ENCODE results near the gene ADK.

The ADK gene

DNA sequence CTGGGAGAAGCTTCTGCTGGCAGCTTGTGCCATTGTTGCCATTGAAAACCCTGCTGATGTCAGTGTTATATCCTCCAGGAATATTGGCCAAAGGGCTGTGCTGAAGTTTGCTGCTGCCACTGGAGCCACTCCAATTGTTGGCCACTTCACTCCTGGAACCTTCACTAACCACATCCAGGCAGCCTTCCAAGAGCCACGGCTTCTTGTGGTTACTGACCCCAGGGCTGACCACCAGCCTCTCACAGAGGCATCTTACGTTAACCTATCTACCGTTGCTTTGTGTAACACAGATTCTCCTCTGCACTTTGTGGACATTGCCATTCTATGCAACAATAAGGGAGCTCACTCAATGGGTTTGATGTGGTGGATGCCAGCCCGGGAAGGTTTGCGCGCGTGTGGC, 220.7 kb downstream of the ADK start:
- DNase-seq, result no peak

DNA sequence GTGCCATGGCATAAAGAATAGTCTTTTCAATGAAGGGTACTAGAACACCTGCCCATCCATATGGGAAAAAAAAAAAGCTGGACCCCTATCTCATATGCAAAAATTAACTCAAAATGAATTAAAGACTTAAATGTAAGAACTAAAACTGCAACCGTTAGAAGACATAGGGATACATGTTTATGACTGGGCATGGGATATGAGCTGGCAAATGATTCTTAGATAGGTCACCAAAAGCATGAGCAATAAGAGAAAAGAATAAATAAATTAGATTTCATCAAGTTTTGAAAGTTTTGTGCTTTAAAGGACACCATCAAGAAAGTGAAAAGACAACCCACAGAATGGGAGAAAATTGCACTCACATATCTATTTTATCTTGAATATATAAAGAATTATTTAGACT, 222.0 kb downstream of the ADK start:
- no peak for DNase-seq

DNA sequence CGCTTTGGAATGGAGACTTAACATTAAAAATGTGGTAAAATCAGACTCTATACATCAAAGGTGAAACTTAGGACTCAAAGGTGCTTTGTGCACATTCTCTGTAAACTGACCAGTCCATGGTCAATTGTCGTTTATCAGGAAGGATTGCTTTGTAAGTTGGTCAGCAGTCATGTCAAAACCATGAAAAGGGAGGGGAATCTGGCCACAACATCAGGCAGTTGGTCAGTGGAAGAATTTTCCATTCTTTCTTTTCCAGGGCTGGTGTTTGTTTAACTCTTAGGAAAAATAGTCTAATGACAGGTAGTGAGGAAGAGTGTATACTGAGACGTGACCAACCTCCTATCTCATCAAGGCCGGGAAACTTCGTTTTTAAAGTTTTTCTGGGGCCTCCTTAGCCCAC, 226.5 kb downstream of the ADK start:
- DNase-seq, result no peak

DNA sequence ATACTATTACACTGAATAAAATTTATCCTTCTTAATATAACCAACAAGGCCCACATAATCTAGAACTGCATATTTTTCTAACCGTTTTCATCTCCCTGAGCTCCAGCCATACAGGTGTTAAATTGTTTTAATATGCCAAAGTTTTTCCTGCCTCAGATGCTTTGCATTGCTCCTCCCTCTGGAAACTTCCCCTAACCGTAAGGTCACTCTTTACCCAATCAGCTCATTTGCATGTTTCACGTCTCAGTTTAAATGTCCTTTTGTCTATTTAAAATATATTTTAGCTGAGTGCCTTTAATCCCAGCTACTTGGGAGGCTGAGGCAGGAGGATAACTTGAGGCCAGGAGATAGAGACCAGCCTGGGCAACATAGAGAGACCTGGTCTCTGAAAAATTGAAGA, 228.5 kb downstream of the ADK start:
- no peak for DNase-seq

DNA sequence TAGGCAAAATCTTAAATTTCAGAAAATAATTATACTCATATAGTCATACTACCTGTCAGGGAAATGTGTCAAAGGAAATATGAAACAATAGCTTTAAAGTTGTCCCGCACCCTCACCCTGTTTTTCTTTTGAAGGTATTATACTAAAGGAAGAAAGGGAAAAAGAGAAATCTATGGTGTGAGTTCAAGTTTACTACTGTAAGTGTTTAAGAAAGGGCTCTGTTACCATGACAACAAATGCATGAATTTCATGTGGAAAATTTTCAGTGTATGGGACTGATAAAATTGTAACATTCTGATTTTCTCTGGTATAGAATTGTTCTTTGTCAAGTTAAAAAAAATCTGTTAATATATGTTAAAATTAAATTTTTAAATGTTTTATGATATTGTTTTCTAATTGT, 229.8 kb downstream of the ADK start:
- no peak for DNase-seq

DNA sequence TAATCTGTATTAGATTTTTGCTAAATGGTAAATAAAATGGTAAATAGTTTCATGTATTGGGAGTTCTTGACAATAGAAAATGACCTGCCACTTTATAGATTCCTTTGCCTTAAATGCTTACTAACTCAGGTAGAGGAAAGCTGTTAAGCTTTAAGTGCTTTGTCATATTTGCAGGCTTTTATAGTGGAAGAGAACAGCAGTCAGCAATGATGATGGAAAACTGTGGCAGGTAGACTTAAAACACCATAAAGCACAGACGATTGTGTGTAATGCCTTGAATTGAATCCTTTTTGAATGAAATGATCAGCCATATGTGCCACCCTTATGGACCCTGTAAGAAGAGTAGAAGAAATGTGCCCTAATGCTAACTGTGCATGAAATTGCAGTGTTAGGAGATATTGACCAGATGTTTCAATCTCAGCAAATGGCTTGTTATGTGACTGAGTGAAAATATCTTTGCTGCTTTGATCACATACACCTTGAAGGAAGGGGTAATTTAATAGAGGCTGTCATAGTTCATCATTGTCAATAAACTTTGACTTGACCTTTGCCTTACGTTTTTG, 230.4 kb downstream of the ADK start:
- no peak for DNase-seq

DNA sequence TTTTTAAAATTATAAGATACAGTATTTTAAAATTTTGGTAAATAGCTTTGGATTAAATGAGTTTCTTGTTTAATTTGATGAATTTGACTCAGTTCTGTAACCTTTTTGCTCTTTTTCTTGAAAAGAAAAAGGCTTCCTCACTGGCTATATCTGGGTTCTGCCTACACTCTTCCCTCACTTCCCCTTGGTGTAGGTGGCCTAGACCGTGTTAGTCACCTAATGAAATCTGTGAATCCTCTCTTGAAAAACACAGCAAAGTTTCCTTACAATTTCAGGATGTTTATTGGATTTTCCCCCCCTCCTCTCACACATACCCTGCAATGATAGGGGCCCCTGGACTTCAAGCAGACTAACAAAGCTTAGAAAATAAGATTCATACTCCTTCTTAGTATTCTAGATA, 231.6 kb downstream of the ADK start:
- no peak for DNase-seq

DNA sequence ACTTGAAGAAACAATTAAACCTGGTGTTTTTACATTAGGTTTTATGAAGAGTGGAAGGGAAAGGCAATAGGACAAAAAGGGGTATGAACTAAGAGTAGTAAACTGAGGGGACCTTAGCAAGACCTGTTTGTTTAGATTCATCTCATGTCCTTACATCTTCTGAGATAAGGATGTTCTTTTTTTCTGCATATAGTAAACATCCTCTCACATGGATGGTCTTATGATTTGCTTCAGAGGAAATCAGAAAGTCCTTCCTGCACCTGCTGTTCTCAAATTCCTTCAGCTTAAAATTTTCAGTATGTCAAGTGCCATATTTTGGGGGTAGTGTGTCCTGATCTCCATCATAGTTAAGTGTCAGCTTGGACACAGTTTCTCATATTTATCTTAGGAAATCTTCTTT, 232.6 kb downstream of the ADK start:
- no peak for DNase-seq

DNA sequence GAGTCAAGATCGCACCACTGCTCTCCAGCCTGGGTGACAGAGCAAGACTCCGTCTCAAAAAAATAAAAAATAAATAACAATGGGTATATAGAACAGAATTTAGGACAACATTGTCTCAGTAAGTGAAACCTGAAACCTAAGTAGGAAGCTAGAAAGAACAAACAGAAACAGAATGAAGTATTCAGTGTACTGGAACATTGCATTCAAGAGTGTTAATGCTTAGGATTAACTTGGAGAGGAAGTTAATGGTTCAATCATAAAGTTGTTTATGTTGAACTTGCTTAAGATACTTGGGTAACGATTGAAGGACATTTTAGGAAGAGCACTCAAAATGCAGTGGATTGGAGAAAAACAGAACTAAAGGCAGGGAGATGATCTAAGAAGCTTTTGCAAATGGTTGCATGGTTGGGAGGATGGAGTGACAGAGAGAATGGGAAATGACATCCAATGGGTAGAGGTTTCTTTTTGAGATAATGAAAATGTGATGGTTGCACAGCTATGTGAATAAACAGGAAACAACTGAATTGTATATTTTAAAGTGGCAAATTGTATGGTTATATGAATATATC, 233.7 kb downstream of the ADK start:
- DNase-seq, result no peak

DNA sequence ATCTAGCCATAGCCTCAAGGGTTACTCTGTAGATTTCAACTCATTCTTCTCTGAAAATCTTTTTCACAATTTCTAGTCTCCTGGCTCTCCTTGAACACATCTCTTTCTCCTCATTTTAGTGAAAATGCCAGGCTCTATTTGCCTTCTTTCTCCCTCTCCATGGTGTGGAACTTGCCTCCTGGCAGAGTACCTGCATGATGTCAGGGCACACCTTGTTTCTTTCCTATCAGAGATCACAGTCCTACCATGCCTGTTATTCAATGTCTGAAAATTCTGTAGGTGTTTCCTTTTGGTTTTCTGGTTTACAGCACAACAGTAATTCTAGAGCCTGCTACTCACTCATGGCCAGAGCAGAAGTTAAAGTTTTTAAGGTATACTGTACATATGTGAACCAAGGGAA, 237.8 kb downstream of the ADK start:
- DNase-seq, result no peak

DNA sequence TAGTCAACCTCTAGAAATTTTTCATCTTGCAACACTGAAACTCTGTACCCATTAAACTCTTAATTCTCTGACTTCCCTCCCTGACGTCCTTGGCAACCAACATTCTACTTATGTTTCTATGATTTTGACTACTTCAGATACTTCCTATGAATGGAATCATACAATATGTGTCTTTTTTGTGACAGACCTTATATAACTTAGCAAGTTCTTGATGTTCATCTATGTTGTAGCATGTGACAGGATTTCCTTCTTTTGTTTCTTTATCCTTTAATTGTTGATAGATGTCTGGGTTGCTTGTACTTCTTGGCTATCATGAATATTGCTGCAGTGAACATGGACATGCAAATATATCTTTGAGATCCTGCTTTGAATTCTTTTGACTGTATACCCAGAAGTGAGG, 240.8 kb downstream of the ADK start:
- no peak for DNase-seq

DNA sequence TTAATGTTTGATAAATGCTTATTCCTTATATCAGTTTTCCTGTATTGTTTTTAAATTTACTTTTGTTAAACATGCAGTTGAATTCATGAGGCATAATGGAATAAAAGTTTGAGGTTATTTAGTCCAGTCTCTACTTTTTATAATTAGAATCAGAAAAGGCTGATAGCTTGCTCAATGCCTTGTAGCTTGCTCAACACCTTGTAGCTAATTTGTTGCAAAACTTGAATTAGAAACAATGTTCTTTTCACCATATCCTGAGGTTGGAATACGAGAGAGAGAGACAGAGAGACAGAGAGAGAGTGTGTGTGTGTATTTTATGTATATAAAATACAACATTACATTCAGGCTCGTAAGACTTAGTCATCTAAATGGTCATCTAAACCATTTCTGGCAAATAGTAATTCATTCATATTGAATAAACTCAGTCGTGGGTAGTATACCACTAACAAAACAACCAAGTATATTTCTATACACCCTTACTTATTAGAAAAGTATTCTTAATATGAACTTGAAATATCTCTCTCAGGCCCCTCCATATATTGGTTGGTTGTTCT, 243.5 kb downstream of the ADK start:
- no peak for DNase-seq

DNA sequence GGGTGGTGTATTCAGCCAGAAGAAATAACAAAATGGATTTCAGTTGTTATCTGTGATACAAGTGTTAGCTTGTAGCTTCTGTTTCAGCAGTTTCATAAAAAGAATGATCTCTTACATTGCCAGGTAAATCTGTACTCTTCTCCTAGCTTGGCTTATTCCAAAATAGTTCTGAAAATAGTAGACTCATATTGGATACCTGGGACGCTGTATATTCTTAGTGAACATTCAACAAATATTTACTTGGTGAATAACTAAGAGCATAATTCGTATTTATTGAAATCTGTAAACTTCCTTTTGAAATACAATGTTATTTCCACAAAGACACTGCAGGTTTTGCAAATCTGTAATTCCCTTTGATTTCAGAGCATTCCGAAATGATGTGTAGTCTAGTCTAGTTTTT, 249.2 kb downstream of the ADK start:
- no peak for DNase-seq

DNA sequence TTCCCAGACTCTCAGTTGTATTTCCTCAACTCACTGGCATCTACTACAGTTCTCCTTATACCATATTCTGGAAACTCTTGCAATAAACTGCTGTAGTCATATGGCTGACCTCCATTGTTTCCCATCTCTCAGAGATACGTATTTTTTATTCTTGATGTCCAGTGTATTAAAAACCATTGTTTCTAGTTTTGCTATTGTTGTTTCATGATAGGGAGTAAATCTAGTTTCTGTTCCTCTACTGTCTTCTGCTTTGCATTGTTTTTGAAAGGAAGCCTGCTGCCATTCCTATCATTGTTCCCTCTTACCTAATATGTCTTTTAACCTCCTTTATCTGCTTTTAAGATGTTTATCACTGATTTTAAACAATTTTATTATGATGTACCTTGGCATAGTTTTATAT, 255.0 kb downstream of the ADK start:
- no peak for DNase-seq

DNA sequence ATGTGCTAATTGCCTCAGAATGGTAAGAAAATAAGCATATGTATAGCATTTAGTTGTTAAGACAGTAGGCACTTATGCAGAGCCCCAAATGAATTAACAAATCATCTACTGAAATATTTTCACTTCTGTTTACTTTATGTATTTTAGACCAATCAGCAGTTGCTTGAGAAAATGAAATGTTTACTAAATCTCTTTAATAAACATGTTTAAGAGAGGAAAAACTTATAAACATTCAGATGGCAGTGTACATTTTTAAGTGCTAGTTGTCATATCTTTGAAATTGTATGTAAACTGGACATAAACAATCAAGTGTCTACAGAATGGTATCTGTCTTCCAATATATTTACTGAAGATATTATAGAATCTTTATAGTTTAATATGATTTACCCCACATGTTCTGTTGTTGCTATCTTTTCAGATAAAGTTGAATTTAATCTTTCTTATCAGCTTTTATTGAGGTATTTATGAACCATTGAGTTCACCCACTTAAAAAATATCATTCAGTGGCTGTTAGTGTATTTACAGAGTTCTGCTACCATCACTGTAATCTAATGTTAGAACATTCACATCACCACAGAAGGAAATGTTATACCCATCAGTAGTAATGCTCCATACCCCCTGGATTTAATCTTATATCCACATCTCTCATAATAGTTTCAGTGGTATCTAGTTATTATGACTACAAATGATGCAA, 264.3 kb downstream of the ADK start:
- DNase-seq, result no peak

DNA sequence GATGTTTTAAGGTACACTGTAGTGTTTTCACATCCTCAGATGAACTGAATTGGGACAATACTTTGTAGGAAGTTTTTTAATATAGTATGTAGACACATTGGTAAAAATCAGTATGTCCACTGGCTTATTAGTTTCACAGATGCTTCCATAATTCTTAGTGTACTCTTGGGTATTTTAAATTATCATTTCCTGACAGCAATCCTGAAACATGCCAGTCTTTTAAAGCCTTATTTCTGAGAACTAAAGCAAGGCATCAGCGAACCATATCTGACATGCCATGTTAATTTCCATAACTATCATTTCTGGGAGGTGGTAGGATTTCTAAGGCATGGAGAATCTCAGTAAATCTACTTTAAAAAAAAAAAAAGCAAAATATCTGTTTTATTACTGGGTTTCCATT, 266.4 kb downstream of the ADK start:
- DNase-seq, result no peak

DNA sequence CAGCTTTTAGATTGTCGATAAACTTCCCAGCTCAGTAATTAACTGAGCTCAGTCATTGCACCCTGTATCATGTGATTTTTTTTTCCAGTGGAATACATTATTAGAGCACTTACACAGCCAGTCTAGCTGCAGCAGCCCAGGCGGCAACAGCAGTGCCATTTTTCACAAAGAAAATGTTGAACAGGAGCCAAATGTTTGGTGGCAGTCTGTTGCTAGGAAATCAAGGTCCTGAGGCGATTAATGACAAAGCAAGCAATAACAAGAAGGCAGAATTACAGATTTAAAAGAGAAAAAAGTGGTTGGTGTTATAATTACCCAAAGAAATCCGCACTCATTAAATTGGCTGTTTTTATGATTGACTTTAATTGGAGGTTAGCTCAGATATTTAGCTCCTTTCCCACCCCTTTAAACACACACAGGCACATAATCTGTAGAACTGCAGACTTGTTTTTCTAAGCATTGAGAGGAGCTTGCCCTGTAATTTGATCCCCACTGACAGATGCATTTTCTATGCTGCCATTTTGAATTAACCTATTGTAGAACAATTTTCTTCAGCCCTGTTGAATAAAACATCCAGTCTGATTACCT, 267.4 kb downstream of the ADK start:
- DNase-seq, result no peak

DNA sequence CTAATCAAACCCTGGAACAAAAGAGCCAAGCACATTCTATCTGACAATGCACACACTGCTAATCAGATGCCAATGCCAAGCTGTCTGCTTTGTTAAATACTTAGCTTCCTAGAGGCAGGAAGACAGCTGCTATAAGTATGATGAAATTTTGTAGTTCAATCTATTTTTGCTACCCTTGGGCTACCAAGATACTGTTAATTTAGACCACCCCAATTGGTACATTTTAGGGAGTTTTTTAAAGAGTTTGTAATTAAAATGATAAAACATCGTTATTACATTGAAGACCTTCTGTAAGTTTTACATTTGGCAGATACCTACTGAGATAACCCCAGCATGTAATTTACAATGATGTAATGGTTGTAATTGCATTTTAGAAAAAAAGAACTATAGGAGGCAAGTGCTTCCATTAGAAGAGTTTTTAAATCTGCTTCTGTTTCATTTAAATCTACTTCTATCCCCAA, 268.5 kb downstream of the ADK start:
- DNase-seq, result no peak

DNA sequence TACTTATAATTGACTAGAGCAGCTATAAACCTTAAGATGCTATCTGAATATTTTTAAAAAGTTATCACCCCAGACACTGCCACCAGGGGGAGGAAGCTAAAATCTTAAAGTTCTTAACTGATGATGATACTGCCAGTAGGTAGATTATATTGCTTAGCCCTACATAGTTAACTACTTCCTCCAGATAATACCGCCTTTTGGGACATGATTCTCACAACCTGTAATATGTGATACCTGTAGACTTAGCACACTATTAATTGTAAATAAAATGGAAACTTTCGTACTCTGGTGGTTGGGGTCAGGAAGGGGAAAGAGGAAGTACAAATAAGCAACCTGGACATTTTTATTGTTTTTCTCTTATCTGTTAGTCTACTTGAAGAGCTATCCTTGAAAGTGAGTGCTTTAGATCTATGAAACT, 268.9 kb downstream of the ADK start:
- peak in 1 of 2 experiments; percentile 29 for DNase-seq

DNA sequence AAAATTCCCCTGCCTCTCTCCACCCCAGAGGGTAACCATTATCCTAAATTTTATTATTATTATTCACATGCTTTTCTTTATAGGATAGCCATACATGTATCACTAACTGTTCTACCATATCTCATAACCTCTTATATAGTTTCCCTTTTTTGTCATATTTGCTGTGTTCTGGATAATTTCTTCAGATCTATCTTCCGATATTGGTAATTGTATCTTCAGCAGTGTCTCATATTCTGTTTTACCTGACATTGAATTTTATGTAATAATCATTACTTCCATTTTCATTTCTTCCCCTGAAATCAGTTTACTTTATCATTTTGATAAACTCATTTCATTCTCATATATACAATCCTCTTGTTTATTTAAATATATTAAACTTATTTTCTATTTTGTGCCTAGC, 273.5 kb downstream of the ADK start:
- no peak for DNase-seq

DNA sequence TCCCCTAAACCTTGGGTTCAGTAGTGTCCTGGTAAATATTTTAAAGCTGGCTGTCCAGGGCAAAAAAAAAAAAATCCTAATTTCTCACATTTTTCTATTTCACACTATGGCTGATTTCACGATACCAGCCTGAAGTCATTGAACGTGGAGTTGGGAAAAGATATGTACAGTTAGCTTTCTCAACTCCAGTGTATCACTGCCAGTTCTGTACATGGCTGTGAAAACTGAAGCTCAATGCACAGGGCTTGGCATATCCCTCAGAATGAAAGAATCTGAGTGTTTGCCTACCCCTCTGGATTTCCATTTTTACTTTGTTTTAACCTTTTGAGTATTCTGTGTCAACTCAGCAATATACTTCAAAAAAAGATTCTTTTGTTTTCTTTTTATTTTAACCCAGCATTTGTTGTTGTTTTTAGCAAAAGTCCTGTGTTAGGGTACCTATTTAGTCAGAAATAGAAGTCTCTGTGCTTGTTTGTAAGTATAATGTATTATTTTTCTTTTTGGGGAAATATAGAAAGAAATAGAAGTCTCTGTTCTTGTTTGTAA, 274.5 kb downstream of the ADK start:
- no peak for DNase-seq

DNA sequence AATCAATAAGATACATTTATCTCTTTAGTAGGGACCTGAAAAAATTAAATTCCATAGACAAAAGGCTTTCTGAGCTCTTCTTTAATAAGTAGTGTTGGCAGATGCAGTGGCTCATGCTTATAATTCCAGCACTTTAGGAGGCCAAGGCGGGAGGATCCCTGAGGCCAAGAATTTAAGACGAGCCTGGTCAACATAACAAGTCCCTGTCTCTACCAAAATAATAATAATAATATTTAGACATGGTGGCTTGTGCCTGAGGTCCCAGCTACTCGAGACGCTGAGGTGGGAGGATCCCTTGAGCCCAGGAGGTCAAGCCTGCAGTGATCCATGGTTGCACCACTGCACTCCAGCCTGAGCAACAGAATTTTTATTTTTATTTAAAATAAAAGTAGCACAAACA, 280.8 kb downstream of the ADK start:
- DNase-seq, result no peak

DNA sequence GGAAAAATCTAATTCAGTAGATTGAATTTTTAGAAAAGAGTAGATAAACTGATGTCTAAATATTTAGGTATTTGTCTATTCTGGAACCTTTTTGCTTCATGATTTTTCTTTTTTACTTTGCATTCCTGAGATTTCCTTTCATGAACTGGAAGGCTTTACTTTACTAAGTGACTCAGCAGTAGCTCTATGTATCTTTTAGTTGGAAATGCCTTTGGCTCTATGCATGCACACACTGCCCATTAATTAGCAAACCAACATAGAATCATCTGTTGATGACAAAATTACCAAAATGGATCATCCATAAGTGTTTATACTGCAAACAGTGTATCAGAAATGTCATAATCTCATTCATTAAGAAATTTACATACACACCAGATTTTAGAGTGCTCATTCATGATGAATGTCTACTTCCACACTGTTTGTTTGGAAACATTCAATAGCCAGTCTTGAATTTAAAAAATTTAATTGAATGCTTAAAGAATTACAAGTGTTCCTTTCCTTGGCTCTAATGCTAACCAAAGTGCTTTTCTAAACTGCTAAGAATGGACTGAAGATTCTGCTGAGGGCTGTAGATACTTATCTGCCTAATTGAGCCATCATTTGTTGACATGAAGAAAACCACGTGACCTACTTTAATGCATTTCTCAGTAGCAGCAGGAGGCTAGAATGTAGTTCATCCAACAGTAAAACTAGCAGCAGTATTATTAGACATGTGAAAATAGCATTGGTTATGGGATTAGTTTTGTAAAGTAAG, 282.0 kb downstream of the ADK start:
- no peak for DNase-seq

Measured in activated T-cell treated with anti-CD3 and anti-CD28 coated beads, Interleukin-2, amount 50 U/mL, for 48 hours (primary cell).